K562 (cell line): Measurements from ENCODE around the gene ILKAP. TPM values are rescaled to one million over a fixed set of nuclear protein-coding genes. Genes with fewer than 3 reads are reported as not detected.

Experiments
- AFF4 ChIP-seq: sonication (generic); formaldehyde crosslinking; IDR thresholded peaks from 2 replicates; pipeline ENCODE4 v1.8.0; 2023; ENCODE audit warnings: mild to moderate bottlenecking, missing genetic modification reagents
- MAX ChIP-seq: sonication (generic); formaldehyde crosslinking; IDR thresholded peaks from 2 replicates; pipeline ENCODE4 v1.9.0; 2022; ENCODE audit warnings: mild to moderate bottlenecking, missing genetic modification reagents
- MED1 ChIP-seq: sonication (generic); formaldehyde crosslinking; IDR thresholded peaks from 2 replicates; pipeline ENCODE4 v1.8.1; 2023; ENCODE audit warnings: missing genetic modification reagents, borderline replicate concordance
- POLR2H ChIP-seq: IDR thresholded peaks from 2 replicates; pipeline ENCODE4 v1.6.1; 2016; ENCODE audit warnings: missing genetic modification characterization, low read depth, mild to moderate bottlenecking, control low read depth, missing compliant biosample characterization, moderate library complexity
- RFX5 ChIP-seq: IDR thresholded peaks from 2 replicates; pipeline ENCODE4 v1.6.1; 2011; ENCODE audit warnings: low read depth, mild to moderate bottlenecking, improper control_type of control experiment, low read length
- SFPQ ChIP-seq: fragments of 200-400 bp; formaldehyde crosslinking; IDR thresholded peaks from 2 replicates; pipeline ENCODE4 v1.6.1; 2017; ENCODE audit warnings: mild to moderate bottlenecking, low read depth, low read length, moderate library complexity
- USF1 ChIP-seq: sonication (generic); formaldehyde crosslinking; IDR thresholded peaks from 2 replicates; pipeline ENCODE4 v1.9.0; 2022; ENCODE audit warnings: mild to moderate bottlenecking, missing genetic modification reagents
- ZKSCAN8 ChIP-seq: fragments of 200-800 bp; sonication (Bioruptor generic); IDR thresholded peaks from 2 replicates; pipeline ENCODE4 v1.6.1; 2016; ENCODE audit warnings: missing genetic modification characterization, missing compliant biosample characterization
- ZNF592 ChIP-seq: fragments of 450-650 bp; IDR thresholded peaks from 2 replicates; pipeline ENCODE4 v1.6.1; 2017; ENCODE audit warnings: antibody characterized with exemption, mild to moderate bottlenecking
- polyA plus RNA-seq, 8 experiments: library from polyadenylated mRNA; depleted of rRNA in 4 of 8; stranded (reverse) in 5 of 8; unstranded in 3 of 8; fragments of >200 nt; fragmentation: Nextera tagmentation in 2 of 8; fragmentation: Illumina TruSeq in 1 of 8; extraction: Ambion mirVana in 2 of 8; extraction: Trizol in 1 of 8; gene quantifications; 2 replicates each; pipeline versions ENCODE4 v1.2.1 to v1.2.3, GENCODE V29; 2011 to 2014; ENCODE audit warnings: inconsistent platforms in 1 of 8, missing spikeins in 1 of 8
- total RNA-seq, 7 experiments: library from RNA; depleted of rRNA in 6 of 7; stranded (reverse); fragments of >200 nt in 6 of 7; fragmentation: Illumina TruSeq in 2 of 7; extraction: Trizol in 2 of 7; gene quantifications; 2 replicates each; pipeline versions ENCODE4 v1.2.1 to v1.2.3, GENCODE V29; 2011 to 2021; ENCODE audit warnings: low replicate concordance in 1 of 7

The ILKAP gene
- total and polyA plus RNA-seq, 9 of the 15 experiments (the other 6 are each of a cell fraction or from before 2014, with no cell fraction given), result 3.1 to 43.9 (median 20.7) TPM

GRCh38 chr2:238237431-238238135 is 34.1 kb upstream of the ILKAP start (continued):
- TF ChIP-seq MED1 (CRISPR knock-in tag) (no peak), POLR2H (tag) (no peak), AFF4 (CRISPR knock-in tag) (no peak), SFPQ (no peak), ZNF592 (0 out of 2 replicates have a peak, but pooled peaks have one; percentile 39), MAX (peak; percentile 75), USF1 (0 out of 2 replicates have a peak, but pooled peaks have one; percentile 28), ZKSCAN8 (CRISPR knock-in tag) (no peak), RFX5 (no peak)
